Kidney glomerular epithelial cell (primary cell): ENCODE data around the gene PRMT2.

Source experiments
- DNase-seq: peaks from one replicate; lab custom pipeline; 2025; lab: John Stamatoyannopoulos, UW

Gene PRMT2

DNA sequence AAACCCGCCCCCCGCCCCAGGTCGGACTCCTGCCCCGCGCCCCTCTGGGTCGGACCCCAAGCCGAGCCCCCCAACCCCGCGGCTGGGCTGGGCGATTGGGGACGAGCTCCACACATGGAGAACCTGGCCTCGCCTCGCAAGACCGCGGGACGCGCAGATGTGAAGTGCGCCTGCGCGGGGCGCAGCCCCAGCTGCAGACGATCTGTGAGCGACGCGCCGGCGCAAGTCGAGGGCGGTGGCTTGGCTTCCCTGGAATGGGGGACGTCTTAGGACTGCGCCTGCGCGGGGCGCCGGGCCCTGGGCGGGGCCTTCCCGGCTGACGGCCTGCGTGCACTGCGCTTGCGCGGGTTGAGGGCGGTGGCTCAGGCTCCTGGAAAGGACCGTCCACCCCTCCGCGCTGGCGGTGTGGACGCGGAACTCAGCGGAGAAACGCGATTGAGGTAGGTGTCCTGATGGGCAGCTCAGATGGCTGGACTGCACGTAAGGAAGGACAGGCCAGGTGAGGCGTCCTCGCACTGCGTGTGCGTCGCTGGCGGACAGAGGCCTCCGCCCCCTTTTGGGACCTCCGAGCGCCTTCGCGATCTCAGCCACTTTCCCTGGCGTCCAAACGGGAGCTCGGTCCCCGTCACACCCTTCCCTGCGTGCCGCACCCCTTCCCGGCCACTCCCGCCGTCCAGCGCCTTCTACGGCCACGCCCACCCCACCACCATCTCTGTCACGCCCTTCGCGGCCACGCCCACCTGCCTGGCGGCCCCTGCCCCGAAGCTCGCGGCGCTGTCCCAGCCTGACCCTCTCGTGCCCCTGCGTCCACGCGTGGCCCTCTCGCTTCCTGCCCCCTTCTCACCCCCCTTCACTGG lies at the start of gene PRMT2:
Gene PRMT2 (plus strand): TSS at position 351 of the 857 bp plus-strand sequence. CDS start 1,278 bp downstream, outside the sequence.
- peak; percentile 96 for DNase-seq

DNA sequence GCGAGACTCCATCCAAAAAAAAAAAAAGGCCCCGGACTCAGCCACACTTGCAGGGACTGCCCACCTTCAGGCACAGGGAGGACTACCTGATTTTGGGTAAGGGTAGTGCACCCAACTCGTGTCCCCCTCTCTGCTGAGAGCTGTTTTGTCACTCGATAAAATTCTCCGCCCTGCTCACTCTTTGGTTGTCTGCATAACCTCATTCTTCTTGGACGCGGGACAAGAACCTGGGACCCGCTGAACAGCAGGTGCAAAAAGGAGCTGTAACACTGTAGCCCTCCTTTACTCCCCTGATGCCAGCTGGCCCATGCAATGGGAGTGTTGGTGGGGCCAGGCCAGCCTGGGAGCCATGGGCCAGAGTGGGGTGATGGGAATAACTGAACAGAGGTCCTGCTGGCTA lies 41.2 kb upstream of the PRMT2 start:
- no peak for DNase-seq

DNA sequence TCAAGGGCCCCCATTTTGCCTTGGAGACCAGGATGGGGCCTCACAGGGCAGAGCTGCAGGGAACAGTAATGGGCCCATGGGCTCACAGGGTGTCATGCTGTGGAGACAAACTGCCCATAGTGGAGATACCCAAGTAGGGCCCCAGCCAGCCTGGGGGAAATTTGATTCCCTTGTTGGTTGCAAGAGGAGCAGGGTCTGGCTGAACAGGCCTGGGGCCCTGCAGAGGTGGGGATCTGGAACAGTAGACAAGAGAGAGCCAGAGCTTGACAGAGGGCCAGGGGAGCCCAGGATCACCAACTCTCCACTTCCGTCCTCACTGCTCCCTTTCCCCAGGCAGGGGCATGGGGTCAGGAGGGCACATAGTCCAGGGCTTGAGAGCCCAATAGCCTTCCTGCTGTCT lies 39.3 kb upstream of the PRMT2 start:
- DNase-seq, result no peak

DNA sequence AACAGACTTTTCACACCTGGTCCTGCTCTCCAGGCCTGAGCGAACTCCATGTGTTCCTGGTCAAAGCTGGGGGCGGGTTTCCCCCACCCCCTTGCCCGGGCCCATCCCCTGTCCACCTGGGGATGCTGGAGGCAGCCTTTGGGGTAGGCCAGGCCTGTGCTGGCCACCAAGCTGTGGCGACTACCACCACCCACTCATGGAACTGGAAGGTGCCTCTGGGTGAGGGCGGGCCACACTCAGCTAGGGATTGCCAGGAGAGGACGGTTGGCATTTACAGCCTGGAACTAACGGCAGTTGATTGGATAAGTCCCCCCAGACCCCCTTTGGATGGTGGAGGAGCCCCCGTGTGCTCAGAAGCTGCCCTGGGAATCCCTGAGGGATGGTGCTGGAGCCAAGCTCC lies 38.4 kb upstream of the PRMT2 start:
- DNase-seq, result no peak

DNA sequence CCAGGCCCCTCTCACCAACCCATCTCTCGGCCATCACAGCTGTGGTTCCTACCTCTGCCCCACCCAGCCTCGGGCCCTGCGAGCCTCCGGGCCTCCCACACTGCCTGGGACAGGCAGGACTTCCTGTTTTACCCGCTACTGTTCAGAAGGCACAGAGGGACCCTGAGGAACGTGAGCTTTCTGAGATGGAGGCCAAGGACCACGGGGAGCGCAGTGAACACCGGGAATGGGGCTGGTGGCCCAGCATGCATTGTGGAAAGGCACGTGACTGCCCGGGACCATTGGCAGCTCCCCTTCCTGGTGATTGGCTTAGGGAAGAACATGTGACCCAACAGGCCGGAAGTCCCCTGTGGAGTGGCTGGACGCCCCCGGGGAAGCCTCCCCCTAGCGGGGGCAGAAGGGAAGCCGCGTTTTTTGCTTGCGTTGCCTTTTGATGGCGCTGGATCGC lies 37.6 kb upstream of the PRMT2 start:
- no peak for DNase-seq

DNA sequence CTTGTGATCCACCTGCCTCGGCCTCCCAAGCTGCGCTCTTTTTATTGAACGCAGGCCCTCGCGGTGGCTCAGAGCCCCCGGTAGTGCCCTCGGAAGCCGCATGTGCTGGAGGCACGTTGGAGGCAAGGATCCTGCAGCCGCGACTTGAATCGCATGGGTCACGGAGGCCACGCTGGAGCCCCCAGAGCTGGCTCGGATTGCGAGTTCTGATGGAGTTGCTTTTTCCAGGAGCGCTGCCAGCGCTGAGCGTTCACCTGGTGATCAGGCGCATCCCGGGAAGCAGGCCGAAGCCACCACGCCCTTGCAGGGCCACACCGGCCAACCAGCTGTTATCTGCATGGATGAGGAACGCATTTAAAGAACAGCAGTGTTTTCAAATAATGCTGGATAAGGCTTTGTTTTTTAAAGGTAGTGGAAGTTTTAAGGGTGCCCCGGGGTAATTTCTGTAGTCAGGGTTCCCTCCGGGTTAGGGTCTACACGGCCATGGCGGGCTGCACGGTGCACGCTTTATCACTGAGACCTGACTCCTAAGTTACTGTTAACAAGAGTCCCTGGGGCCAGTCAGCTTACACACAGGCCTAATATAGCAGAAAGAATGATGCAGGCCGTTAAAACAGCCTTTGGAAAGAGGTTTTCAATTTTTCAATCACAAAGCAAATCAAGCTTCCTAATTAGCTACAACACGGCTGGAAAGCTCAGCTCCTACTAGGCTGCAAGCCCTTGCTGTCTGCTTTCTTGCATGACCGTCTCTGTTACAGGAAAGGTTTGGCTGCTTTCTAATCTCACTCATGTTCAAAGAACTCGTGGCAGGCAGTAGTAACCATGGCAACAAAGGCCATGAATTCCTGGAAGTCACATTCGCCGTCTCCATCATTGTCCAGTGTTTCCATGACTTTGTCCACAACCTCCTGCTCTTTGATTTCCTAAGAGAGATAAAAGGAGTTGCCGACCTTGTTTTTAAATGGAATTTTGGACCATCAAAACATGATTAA lies 36.6 kb upstream of the PRMT2 start:
- peak; percentile 87 for DNase-seq

DNA sequence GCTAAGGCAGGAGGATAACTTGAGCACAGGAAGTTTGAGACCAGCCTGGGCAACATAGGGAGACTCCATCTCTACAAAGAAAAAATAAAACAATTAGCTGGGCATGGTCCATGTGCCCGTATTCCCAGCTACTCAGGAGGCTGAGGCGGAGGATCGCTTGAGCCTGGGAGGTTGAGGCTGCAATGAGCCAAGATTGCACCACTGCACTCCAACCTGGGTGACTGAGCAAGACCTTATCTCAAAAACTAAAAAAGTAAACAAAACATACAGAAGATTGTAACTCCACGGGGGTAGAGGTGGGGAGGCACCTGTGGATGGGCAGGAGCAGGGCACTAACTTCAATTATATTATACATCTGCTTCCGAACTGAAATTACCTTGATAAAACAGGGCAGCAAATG lies 35.2 kb upstream of the PRMT2 start:
- DNase-seq, result no peak

DNA sequence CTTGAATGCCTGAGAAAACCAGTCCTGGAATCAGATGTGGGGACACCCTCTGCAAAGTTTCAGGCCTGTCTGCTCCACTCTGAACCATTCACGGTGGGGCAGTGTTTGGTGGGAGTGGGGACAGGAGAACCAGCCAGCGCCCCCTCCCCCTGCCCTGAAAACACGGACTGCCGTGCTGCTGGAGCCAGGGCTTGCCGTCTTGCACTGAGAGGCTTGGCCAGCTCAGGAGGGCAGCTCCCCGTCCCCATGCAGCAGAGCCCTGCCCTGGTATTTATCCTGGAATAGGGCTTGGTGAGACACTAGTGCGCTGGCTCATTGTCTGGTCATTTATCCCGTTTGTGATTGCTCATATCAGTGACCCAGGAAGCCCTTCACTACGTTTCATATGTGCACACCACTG lies 34.5 kb upstream of the PRMT2 start:
- no peak for DNase-seq

DNA sequence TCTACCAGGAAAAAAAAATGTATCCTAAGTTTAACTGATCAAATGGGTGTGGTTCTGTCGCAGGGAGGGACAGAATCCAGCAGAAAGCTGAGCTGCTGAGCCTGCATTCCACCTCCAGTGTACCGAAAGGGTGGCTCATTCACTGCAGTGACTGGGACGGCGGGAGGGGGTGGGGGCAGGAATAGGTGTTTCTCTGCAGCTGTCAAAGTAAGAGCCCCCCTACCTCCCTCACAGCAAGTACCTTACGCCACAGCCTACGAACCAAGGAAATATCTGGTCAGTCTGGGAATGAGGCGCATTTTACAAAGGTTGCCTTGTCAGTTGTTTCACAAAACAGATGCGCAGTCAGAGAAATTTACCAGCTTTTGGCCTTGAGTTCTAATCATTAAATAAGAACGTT lies 32.2 kb upstream of the PRMT2 start:
- DNase-seq, result no peak

DNA sequence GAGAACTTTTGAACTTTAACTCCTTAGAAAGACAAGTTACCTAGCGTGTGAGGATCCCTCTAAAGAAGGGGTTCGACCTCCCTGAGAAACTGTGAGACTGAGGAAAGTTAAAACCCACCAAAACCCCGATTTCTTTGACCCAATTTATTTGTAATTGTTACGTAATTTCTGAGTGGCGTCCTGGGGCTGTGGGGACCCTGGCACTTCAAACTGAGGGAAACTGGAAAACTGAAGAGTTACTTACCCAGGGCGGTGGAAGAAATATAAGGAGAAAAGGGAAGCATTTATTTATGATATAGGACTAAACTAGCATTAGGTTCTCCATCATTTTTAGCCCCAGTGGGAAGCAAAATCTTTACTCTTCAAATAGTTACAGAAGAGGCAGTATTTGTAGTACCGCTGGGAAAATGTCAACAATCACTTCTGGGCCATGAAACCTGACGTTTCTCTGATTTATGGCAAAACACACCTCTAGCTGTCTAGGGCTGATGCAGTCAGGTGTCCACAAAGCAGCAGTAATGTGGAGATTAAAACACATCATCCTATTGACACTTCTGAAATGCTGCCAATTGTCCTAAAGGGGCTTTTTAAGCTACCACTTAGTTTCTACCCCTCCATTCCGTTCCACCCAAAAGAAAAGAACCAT lies 31.0 kb upstream of the PRMT2 start:
- DNase-seq, result no peak

DNA sequence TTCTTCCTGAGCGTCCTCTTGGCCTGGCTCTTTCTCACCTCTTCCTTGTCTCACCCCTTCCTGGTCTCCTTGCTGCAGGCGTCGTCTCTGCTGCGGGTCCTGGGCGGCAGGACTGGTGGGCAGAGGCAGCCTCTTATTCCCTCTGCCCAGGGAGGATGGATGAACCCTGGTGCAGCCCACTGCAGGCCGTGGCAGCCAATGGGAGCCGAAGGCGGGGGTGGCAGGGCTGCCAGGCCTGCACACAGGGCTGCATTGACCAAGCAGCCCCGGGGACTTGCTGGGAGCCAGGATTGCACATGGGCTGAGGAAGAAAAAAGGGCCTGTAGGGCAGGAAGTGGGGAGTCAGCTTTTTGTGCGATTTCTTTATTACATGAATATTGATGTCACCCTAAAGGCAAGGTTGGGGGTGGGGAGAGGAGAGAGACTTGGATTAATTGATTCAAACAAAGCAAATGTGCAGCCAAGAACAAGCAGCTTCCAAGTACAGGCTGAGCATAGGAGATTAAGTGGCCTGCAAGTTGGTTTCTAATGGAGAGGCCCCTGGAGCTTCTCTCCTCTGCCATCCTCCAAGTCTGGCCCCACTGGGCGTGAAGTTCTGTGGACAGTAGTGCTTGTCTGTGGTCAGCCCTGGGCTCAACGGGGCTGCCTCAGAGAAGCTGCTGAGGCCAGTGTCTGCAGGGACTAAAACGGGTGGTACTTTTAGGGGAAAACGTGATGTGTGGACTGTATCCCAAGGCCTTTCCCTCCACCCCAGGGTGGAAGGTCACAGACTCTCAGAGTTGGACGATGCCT lies 30.3 kb upstream of the PRMT2 start, which contains the start of gene S100B:
Gene S100B (minus strand): TSS at position 108 of the 792 bp plus-strand sequence. CDS start 2,667 bp downstream, outside the sequence.
- DNase-seq, result no peak

DNA sequence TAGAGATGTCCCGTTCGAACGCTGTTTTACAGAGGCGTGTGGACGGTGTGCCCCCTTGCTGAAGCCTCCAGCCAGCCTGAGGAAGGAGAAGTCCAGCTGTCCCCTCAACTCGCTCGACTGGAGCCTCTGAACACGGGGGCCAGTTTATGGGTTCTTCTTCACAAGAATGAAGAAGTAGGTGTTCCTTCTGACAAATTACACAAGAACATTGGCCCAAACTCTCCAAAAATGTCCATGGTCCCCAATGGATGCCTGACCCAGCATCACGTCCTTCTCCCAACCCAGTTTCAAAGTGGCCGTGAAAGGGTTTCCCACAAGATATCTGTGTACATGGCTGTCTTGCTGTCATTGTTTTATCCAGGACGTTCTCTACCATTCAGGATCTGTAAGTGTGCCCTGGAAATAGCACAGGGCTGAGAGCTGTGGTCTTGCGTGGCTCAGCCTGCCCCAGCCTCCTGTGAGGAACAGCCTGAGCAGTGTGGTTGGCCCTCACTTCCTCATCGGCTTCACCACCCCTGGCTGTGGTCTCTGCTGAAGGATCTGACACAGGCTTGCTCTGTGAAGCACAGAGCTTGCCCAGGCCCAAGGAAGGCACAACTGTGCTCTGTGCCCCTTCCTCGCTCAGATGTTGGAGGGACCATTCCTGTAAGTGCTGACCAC lies 29.6 kb upstream of the PRMT2 start:
- DNase-seq, result no peak

DNA sequence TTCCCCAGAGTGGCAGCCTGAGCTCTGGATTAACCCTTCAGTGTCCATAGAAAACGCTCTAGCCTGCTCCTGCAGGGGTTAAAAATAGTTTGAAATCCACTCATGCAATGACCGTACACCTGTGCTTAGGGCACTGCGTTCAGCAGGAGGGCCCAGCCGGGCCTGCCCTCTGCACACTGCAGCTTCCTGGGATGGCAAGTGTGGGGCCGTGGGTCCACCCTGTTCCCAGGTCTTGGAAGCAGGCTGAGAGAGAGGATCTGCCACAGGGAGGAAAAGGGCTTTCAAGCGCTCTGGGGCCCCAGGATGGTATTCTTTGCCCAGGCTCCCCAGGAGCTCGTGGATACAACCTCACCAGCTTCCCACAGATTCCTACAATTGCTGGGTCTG lies 29.1 kb upstream of the PRMT2 start:
- DNase-seq, result no peak

DNA sequence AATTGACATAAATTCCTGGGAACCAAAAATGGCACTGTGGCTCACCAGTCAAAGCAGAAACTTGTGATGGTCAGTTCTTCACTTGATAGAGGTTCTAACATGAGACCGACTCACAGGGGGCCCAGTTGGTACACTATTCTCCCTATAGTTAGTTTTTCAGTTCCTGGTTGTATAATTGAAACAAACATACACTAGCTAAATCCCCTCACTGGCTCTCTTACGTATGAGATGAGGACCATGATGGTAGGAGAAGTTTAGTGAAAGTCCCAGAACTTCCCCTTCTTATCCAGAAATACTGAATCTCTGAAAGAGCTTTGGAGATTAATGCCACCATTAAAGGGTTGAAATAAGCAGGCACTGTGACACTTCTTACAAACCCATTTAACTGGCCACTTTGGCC lies 27.8 kb upstream of the PRMT2 start:
- no peak for DNase-seq

DNA sequence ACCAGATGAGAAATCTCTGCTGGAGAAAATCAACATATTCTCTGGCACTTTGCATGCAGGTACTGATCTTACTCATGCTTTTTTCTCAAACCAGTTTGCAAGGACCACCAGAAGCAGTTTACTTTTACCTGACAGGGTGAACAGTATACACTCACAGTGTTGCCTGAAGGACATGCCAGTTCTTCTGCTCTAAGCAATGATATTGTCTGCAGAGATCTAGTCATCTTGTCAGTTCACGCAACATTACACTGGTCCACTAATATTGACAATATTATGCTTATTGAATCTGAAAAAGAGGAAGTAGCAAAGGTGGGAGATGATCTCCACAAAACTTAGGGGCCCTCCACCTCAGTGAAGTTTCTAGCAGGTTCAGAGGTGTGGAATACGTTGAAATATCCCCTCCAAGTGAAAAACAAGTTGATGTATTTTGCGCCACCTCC lies 26.8 kb upstream of the PRMT2 start:
- no peak for DNase-seq

DNA sequence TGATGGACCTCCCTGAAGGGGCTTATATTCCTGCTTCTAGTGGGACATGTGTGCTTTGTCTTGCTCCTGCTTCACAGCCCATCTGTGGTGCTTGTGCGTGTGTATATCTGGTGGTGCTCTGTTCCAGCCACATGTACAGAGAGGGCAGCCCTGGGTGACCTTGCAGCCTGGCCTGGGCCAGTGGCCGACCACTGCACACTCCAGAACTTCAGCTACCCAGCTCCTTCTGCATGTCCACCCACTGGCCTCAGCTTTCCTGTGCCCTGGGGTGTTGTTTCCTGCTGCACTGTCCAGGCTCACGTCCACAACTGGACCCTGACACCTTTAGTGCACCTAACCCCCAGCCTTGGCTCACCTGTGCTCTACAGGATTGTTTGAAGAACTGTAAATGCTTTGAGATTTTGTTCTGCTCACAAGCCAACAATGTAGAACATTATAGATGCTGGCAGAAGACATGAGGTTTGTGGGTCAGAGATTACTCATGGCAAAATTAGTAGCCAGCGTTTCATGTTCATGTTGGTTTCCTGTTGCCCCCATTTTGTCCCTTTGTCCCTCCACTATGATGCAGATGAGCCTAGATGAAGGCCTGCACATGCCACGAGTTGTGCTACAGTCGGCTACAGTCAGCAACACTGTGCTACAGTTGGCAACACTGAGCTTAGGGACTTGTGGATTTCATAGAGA lies 25.3 kb upstream of the PRMT2 start:
- DNase-seq, result no peak

DNA sequence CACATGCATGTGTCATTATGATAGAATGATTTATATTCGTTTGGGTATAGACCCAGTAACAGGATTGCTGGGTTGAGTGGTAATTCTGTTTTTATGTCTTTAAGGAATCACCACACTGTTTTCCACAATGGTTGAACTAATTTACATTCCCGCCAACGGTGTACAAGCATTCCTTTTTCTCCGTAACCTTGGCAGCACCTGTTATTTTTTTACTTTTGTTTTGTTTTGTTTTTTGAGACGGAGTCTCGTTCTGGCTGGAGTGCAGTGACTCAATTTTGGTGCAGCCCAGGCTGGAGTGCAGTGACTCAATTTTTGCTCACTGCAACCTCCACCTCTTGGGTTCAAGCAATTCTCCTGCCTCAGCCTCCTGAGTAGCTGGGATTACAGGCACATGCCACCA lies 22.1 kb upstream of the PRMT2 start:
- DNase-seq, result no peak

DNA sequence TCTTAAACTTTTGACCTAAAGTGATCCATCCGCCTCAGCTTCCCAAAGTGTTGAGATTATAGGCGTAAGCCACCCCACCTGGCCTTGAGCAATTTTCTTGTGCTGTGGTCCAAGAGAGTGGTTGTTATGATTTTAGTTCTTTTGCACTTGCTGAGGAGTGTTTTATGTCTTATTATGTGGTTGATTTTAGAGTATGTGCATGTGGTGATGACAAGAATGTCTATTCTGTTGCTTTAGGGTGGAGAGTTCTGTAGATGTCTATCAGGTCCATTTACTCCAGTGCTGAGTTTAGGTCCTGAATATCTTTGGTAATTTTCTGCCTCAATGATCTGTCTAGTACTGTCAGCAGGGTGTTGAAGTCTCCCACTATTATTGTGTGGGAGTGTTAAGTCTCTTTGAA lies 19.4 kb upstream of the PRMT2 start:
- no peak for DNase-seq

DNA sequence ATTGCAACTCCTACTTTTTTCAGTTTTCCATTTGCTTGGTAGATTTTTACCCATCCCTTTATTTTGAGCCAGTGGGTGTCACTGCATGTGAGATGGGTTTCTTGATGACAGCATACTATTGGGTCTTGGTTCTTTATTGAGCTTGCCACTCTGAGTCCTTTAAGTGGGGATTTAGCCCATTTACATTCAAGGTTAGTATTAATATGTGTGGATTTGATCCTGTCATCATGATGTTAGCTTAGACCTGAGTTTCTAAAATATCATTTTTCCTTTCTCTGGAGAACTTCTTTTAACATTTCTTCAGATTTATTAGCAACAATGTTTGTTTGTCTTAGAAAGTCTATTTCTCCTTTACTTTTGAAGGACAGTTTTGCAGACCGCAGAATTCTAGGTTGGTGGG lies 18.8 kb upstream of the PRMT2 start:
- DNase-seq, result no peak
